CD4-positive, alpha-beta T cell (primary cell): ENCODE data around the gene SLC13A1. TPM values are rescaled to one million over a fixed set of nuclear protein-coding genes. Genes with fewer than 3 reads are reported as not detected.

Experiments used
- ATAC-seq: fragments of 200-7000 bp; cut with Tn5 transposase; one replicate; pipeline ENCODE4 v1.10.0; 2022; ENCODE audit warnings: mild to moderate bottlenecking; ENCODE audit not compliant: poor library complexity
- CTCF ChIA-PET: fragments of 350-600 bp; sonication (Branson Sonifier 250); formaldehyde crosslinking; loops from one replicate; lab custom pipeline; 2021; ENCODE audit warnings: antibody characterized with exemption, inconsistent platforms; lab: Charles Lee
- POLR2A ChIA-PET: fragments of 350-600 bp; sonication (Branson Sonifier 250); formaldehyde crosslinking; loops from one replicate; lab custom pipeline; 2021; ENCODE audit warnings: antibody characterized with exemption, inconsistent platforms; lab: Charles Lee
- DNase-seq, 14 experiments: peaks; one replicate each; pipeline ENCODE4 v3.0.0-alpha.2; 2013 to 2020; ENCODE audit warnings: mixed read lengths in 2 of 14
- H3K27ac ChIP-seq, 2 donors: one replicate each; pipeline versions ENCODE4 v1.5.1 to v1.7.0; 2013; ENCODE audit warnings: low read length in 2 of 2, low read depth in 1 of 2, mild to moderate bottlenecking in 1 of 2
- H3K27me3 ChIP-seq, 2 experiments: 1 replicate in 1 of 2; 2 replicates in 1 of 2; pipeline versions ENCODE4 v1.6.1 to v1.7.0; 2013; ENCODE audit warnings: low read length in 2 of 2, control low read depth in 1 of 2, mild to moderate bottlenecking in 1 of 2, moderate library complexity in 1 of 2; ENCODE audit not compliant: insufficient read depth in 2 of 2, control insufficient read depth in 1 of 2
- H3K36me3 ChIP-seq: one replicate; pipeline ENCODE4 v1.6.1; 2013; ENCODE audit warnings: low read length, control low read depth; ENCODE audit not compliant: insufficient read depth
- H3K4me1 ChIP-seq: one replicate; pipeline ENCODE4 v1.6.1; 2013; ENCODE audit warnings: low read length, control low read depth; ENCODE audit not compliant: insufficient read depth
- H3K4me3 ChIP-seq: one replicate; pipeline ENCODE4 v1.5.1; 2013; ENCODE audit warnings: mild to moderate bottlenecking, low read length, moderate library complexity
- H3K9me3 ChIP-seq, 2 experiments: 1 replicate in 1 of 2; 2 replicates in 1 of 2; pipeline versions ENCODE4 v1.6.1 to v1.7.0; 2013; ENCODE audit warnings: low read length in 2 of 2, mild to moderate bottlenecking in 2 of 2, control low read depth in 1 of 2, moderate library complexity in 1 of 2; ENCODE audit not compliant: control insufficient read depth in 1 of 2, insufficient read depth in 1 of 2
- H3K27ac Mint-ChIP-seq: one replicate; pipeline ENCODE4 v1.8.0; 2020; ENCODE audit warnings: mixed read lengths
- H3K27me3 Mint-ChIP-seq: one replicate; pipeline ENCODE4 v1.8.0; 2021; ENCODE audit warnings: mixed read lengths
- H3K36me3 Mint-ChIP-seq: one replicate; pipeline ENCODE4 v1.8.0; 2021; ENCODE audit warnings: low read depth, mixed read lengths
- H3K4me1 Mint-ChIP-seq: one replicate; pipeline ENCODE4 v1.8.0; 2021; ENCODE audit warnings: low read depth, mixed read lengths
- H3K4me3 Mint-ChIP-seq: one replicate; pipeline ENCODE4 v1.8.0; 2020; ENCODE audit warnings: mild to moderate bottlenecking, mixed read lengths
- H3K9me3 Mint-ChIP-seq: one replicate; pipeline ENCODE4 v1.8.0; 2020; ENCODE audit warnings: mixed read lengths
- intact Hi-C, 2 experiments: fragments of 100-400 bp; cut with DNase I in 1 of 2; cut with micrococcal nuclease in 1 of 2; formaldehyde crosslinking; loops; one replicate each; pipeline versions ENCODE4 v1.15.1 to v1.9.0; 2023 to 2025; cut with DNase I, micrococcal nuclease
- total RNA-seq, 174 experiments: library from RNA in 2 of 174; stranded (reverse) in 2 of 174; gene quantifications; one replicate each; pipeline ENCODE4 v1.2.3 and lab custom pipeline; 2021 to 2026
- TF ChIP-seq, protein P1 (sequence below): fragments of 200-600 bp; IDR thresholded peaks from one replicate; pipeline ENCODE4 v1.8.0; 2022; ENCODE audit warnings: antibody characterized with exemption, mild to moderate bottlenecking

Gene SLC13A1
- total RNA-seq, 2 experiments from 2014 or later: not detected

DNA sequence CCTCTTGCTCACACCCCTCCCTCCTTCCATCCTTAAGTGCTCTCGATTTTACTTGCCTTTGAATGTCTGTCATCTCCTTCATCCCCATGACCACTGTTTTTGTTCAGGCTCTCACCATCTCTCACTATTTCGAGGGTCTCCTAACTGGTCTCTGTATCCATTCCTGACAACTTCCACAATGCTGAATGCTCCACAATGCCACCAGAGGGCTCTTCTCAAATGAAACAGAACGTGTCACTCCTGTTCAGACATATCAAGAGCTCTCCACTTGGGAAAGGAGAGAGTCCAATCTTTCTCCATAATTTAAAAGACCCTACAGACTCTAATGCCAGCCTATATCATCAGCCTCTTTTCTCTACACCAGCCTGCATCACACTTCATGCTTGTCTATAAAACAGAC is 9.0 kb upstream of the SLC13A1 start:
- Mint-ChIP-seq H3K27me3 (no peaks in the 10 kb centered on the region), H3K4me3 (no peak overlapping the region), H3K4me1 (no peaks in the 10 kb centered on the region), H3K9me3 (no peaks in the 10 kb centered on the region), H3K36me3 (no peaks in the 10 kb centered on the region), H3K27ac (no peak overlapping the region)
- no peaks in the 10 kb centered on the region for H3K27me3 ChIP-seq
- H3K4me3 ChIP-seq: no peak overlapping the region
- intact Hi-C loops: no loop called here
- ChIA-PET POLR2A (no interaction called here), CTCF (no interaction called here)
- DNase-seq (no peak), ATAC-seq (no peak)
- no peak overlapping the region for H3K27ac ChIP-seq
- no peaks in the 10 kb centered on the region for H3K4me1 ChIP-seq
- H3K36me3 ChIP-seq: no peaks in the 10 kb centered on the region
- H3K9me3 ChIP-seq: no peaks in the 10 kb centered on the region
- TF ChIP-seq, protein P1, sequence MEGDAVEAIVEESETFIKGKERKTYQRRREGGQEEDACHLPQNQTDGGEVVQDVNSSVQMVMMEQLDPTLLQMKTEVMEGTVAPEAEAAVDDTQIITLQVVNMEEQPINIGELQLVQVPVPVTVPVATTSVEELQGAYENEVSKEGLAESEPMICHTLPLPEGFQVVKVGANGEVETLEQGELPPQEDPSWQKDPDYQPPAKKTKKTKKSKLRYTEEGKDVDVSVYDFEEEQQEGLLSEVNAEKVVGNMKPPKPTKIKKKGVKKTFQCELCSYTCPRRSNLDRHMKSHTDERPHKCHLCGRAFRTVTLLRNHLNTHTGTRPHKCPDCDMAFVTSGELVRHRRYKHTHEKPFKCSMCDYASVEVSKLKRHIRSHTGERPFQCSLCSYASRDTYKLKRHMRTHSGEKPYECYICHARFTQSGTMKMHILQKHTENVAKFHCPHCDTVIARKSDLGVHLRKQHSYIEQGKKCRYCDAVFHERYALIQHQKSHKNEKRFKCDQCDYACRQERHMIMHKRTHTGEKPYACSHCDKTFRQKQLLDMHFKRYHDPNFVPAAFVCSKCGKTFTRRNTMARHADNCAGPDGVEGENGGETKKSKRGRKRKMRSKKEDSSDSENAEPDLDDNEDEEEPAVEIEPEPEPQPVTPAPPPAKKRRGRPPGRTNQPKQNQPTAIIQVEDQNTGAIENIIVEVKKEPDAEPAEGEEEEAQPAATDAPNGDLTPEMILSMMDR: no peak

DNA sequence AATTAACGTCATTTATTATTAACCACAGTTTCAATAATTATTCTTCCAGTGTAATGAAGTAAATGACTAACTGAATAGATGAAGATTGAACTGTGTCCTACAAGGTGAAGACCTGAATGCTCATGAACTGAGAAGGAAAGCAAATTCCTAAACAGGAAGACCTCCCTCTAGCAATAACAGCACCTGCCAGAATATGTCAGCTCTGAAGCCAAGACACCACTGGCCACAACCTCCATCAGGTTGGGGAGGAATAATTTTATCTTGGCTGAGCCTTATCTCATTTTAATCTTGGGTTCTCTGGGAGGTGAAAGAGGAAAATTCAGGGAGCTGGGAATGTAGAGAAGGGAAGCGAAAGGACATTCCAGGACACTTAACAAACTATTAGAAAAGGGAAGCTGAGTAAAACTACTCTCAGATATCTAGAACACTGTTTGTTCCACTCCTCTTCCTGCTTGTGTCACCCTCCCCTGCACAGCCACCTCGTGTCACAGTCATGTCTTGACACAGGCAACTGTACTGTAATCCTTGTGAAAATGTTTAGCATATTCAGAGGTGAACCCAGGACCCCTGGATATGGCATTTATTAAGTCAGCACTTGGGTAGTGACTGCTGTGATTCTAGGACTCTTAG is 4.6 kb upstream of the SLC13A1 start:
- Mint-ChIP-seq H3K36me3 (no peaks in the 10 kb centered on the region), H3K27me3 (no peaks in the 10 kb centered on the region), H3K9me3 (no peaks in the 10 kb centered on the region), H3K4me3 (no peak overlapping the region), H3K27ac (no peak overlapping the region), H3K4me1 (no peaks in the 10 kb centered on the region)
- TF ChIP-seq, protein P1: no peak
- DNase-seq (no peak), ATAC-seq (no peak)
- no peaks in the 10 kb centered on the region for H3K27me3 ChIP-seq
- no peaks in the 10 kb centered on the region for H3K9me3 ChIP-seq
- H3K4me3 ChIP-seq: no peak overlapping the region
- ChIA-PET POLR2A (no interaction called here), CTCF (no interaction called here)
- H3K4me1 ChIP-seq: no peaks in the 10 kb centered on the region
- intact Hi-C loops: no loop called here
- no peak overlapping the region for H3K27ac ChIP-seq
- no peaks in the 10 kb centered on the region for H3K36me3 ChIP-seq

DNA sequence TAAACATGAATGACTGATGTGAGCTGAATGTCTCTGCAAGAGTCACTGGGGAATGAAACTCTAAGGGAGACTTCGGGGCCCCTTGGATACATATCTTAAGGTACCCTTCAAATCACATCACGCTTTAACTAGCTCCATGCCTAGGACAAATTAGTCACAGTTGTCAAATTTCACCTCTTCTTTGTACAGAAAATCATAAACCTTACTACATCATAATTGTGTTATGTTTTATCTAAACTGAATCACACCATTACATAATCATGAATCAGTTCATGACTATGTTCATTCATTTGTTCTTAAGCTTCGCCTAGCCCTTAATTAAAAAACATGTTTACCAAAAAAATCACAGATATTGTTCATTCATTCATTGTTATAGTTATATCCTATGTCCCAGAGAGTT is 2.1 kb upstream of the SLC13A1 start:
- Histone ChIP-seq H3K27me3 (no peaks in the 10 kb centered on the region), H3K27ac (no peak overlapping the region), H3K4me1 (no peaks in the 10 kb centered on the region), H3K9me3 (no peaks in the 10 kb centered on the region), H3K36me3 (no peaks in the 10 kb centered on the region), H3K4me3 (no peak overlapping the region)
- intact Hi-C loops: no loop called here
- Mint-ChIP-seq H3K4me1 (no peaks in the 10 kb centered on the region), H3K27me3 (no peaks in the 10 kb centered on the region), H3K27ac (no peak overlapping the region), H3K4me3 (no peak overlapping the region), H3K9me3 (no peaks in the 10 kb centered on the region), H3K36me3 (no peaks in the 10 kb centered on the region)
- TF ChIP-seq, protein P1: no peak
- ChIA-PET CTCF (no interaction called here), POLR2A (no interaction called here)
- DNase-seq: no peak
- no peak for ATAC-seq
